ENCODE results near the gene RPTOR.

RPTOR gene

DNA sequence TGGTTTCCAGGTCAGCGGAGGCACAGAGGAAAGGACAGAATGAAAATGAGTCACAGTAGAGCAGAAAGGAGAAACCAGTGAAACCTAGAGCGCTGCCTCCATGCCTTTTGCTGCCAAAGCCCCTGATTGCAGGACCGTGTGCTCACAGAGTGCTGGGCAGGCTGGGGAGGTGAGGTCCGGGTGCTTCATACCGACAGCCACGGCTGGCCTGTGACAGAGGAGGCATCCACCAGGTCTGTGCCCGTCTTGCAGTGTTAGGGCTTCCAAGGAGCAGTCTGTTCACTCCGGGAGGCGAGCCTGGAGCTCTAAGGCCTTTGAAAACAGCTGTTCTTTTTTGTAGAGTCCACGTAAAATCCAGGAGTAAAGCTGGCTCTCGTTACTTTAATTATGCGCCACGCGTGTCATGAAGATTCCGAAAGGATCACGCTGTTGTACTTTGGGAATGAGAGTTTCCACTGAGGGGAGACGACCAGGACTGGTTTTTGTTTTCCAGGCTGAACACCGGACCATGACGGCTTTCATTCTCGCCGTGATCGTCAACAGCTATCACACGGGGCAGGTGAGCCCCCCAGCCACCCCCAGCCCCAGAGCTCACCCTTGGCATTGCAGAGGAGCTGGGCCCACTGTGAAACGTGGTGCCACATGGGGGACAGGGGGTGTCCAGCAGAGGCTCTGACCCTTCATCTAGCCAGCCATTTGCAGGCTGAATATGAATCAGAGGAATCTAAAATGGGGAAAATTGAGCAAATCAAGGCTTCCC, 338.5 kb downstream of the RPTOR start:
- DNase-seq (ENCODE audit: low read depth), result no peak

DNA sequence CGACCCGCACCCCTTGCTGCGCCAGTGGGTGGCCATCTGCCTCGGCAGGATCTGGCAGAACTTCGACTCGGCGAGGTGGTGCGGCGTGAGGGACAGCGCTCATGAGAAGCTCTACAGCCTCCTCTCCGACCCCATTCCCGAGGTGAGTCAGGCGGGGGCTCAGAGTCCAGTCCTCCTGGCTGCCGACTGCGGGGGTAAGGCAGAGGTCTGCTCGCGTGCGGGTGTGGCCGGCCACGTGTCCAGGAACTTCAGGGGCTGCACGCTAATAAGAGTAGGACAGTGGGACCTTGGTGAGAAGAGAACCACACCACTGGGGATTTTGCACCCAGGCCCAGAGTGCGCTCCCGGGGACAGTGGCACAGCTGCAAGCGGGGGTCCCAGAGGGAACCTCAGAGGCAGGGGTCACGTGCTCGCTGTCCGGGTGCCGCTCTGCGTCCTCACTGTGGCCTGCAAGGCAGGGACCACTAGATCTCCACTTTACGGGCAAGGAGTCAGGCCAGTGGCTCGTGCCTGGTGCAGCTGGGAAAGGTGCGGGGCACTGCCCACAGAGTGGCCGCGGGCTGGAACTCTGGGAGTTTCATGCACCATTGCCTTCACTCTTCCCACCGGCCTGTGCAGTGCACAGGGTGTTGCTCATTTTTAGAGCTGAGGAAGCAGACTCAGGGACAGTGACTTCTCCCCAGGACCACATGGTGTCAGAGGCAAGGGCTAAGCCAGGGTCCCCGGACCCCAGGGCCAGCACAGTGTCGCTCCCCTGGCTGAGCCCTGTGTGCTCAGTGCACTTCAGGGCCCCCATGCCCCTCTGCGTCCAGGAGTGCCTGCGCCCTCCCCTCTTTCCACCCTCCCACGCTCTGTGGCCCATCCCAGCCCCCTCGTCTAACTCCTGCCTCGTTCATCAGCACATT, 339.4 kb downstream of the RPTOR start:
- no peak for DNase-seq (ENCODE audit: low read depth)

GRCh38 chr17:80884811-80885210, 340.2 kb downstream of the RPTOR start:
- DNase-seq (ENCODE audit: low read depth), result no peak

DNA sequence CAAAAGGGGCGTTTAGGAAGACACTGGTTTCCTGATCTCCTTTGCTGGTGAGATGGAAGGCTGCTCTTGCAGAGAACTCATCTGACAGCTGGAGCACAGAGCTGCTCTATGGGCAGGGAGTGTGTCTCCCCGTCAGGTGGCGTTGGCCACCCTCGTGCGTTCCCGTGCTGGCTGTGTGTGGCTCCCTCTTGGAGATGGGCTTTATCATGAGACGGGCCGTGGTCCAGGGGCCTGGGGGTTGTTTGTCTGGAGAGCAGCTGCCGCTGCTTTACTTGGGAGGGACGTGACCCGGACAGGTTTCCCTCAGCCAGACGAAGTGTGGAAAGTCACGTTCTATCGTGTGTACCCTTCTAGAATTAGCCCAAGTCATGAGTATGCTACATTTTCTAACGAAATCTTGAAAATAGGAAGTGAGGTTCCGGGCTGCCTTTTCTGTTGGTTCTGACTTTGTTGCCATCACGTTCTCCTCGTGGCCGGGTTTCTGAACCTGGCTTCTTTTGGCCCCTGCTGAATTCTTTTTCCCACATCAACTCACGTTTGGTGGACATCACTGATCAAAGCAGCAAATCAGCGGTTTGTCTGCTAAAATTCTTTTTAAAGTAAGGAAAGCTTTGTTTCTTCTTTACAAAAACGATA, 341.4 kb downstream of the RPTOR start:
- DNase-seq (ENCODE audit: low read depth), result no peak

GRCh38 chr17:80886641-80887573, 342.3 kb downstream of the RPTOR start:
- no peak for DNase-seq (ENCODE audit: low read depth)

DNA sequence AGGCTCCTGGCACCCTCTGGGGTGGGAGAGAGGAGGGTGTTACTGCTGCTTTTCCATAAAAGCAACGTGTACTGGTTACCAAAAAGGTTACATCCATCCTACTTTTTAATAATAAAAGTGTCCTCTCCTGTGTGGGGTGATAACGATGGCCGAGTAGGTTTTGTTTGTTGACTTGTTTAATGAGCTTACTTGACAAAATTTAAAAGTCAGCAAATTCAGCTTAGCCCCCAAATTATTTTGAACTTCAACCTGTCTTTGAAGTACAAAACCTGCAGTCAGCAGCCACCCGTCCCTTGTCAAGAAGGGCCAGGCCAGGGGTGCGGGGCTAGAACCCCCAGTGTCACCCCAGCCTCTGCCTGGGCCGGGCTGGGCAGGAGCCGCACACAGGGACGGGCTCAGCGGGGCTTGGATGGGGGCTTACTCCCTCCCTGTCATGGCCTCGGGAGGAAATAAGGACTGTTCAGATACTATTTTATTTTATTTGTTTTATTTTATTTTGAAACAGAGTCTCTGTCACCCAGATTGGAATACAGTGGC, 343.1 kb downstream of the RPTOR start:
- DNase-seq (ENCODE audit: low read depth), result no peak

DNA sequence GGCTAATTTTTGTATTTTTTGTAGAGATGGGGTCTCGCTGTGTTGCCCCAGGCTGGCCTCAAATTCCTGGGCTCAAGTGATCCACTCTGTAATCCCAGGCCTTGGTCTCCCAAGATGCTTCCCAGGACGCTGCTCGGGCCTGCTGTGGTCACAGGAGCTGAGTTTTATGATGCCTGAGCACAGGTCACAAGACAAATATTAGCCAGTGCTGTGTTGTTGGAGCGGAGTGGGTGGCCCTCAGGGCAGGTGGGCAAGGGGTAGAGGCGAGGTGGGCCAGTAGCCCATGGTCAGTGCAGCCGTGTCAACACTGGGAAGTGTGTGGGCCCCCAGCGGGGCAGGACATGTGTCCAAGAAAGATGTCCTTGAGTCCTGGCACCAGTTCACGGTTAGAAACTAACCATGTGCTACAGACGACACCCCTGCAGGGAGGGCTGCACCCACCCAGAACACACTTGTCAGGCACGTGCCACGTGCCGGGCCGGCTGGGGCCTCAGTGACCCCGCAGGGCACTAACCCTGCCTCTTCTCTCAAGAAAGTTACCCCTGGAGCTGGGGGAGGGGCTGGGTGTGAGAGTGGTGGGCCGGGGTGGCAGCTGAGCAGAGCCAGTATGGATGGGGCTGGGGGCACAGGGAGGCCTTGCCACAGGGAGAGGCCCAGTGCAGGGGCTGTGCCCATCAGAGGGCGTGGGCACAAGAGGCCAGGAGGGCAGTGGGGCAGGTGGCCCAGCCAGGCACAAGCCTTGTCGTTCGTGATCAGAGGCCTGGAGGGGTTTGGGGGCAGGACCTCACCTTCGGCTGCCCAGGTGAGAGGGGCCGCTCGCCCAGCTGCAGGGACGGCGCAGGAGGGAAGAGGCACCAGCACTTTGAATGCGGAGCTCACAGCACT, 343.9 kb downstream of the RPTOR start:
- DNase-seq (ENCODE audit: low read depth), result no peak

GRCh38 chr17:80889231-80890195, 344.9 kb downstream of the RPTOR start:
- no peak for DNase-seq (ENCODE audit: low read depth)

GRCh38 chr17:80890196-80890920, 345.7 kb downstream of the RPTOR start:
- no peak for DNase-seq (ENCODE audit: low read depth)

DNA sequence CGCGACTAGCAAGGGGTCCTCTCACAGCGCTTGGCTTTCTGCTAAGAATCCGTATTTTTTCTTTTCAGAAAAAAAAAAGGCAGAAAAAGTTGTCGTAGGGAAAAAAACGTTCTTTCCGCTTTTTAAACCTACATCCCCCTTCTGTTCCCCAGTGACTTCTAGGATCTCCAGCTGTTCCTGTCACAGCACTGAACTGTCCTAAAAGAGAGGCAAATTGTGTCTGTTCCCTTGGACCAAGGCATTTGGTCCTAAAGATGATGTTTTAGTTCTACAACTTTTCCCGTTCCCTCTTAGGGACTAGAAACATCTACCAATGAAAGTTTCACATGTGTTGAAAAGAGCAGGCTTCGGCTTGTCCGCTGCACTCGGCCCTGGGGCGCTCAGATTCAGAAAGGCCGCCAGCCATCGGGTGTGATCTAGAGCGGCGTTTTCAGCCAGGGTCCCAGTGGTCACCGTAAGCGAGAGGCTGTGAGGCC, 346.3 kb downstream of the RPTOR start:
- DNase-seq (ENCODE audit: low read depth), result no peak

DNA sequence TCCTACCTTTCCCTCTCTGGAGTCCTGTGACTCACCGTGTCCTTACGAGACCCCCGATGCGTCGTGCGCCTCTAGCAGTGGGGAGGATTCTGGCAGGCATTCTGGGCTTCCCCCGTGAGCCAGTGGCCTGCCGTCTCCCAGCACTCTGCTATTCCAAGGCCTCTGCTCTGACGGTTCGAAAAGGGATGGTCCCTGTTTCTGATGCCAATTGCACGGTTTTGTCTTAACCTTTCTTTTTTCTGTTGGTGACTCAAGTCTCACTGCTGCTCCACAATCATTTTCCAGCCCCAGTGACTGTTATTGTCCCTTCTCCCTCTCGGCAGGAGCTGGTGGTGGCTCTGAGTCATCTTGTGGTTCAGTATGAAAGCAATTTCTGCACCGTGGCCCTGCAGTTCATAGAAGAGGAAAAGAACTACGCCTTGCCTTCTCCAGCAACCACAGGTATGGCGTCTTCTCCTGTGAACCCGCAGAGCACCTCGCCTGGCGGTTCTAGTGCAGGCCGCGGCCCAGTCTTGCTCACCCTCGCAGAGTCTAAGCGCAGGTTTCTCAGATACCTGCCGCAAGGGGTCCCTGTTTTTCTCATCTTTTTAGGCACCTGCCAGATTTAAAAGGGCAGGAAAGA, 346.9 kb downstream of the RPTOR start:
- DNase-seq (ENCODE audit: low read depth), result no peak

- no peak for DNase-seq (ENCODE audit: low read depth)
Observed at GRCh38 chr17:80892019-80892855, 347.6 kb downstream of the RPTOR start.

- no peak for DNase-seq (ENCODE audit: low read depth)
Observed at GRCh38 chr17:80892900-80893603, 348.4 kb downstream of the RPTOR start.

GRCh38 chr17:80893604-80894438, 349.2 kb downstream of the RPTOR start:
- DNase-seq (ENCODE audit: low read depth), result no peak

GRCh38 chr17:80894439-80894721, 349.7 kb downstream of the RPTOR start:
- DNase-seq (ENCODE audit: low read depth), result no peak

DNA sequence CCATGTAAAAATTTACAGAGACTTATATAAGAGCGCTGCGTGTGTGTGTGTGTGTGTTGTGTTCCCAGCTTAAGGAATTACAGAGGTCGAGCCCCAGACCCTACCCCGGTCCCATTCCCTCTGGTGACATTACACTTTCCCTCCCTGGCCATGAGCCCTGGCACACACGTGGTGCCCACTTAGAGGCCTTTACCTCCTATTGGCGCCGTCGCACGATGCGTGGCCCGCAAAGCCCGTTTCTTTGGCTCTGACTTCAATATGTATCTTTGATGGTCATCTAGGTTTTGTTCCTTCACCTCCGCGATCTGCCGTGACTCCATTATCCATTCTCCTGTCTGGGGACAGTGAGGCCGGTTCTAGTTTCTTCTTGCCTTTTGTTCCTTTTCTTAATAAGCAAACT, 350.1 kb downstream of the RPTOR start:
- no peak for DNase-seq (ENCODE audit: low read depth)
